Measurements from ENCODE around the gene SPEN.
A peak's percentile ranks its signal among the peaks of the same experiment; 100 is the strongest.

The SPEN gene

GRCh38 chr1:15937146-15937545 lies 89.6 kb downstream of the SPEN start:
- no peak overlapping the region for H3K4me3 ChIP-seq (ENCODE audit: low read depth, low read length)
- ChIA-PET CTCF (interaction anchor here (0.8 to 2.6 kb wide), 10 partner anchors 10 to 146 kb away, joined by 3 to 9 read pairs (median 4); no protein-coding TSS in a partner anchor), POLR2A (interaction anchor here (1.3 kb wide), 1 partner anchor 14 kb away, joined by 5 read pairs; no protein-coding TSS in a partner anchor)
- no peak for TF ChIP-seq CTCF (IDR thresholded peaks at IDR 0.05; ENCODE audit: insufficient read depth, low read length, missing control alignments)
- DNase-seq (ENCODE audit: low read depth, low spot score), result no peak

DNA sequence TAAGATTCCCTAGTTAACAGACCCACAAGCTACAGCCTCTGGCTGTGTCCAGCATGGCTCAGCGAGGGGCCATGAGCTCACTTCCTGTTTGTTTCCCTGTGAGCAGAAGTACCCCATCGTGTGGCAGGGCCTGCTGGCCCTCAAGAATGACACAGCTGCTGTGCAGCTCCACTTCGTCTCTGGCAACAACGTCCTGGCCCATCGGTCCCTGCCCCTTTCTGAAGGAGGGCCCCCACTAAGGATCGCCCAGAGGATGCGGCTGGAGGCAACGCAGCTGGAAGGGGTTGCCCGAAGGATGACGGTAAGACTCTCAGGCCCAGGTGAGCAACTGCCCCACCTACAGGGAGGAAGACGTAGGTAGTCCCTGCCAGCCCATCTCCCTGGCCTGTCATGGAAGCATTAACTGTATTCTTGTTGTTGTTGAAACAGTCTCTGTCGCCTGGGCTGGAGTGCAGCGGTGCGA lies 90.2 kb downstream of the SPEN start:
- ChIA-PET CTCF (interaction anchor here (0.8 to 2.6 kb wide), 9 partner anchors 10 to 147 kb away, joined by 3 to 9 read pairs (median 4); no protein-coding TSS in a partner anchor), POLR2A (interaction anchor here (1.0 to 1.3 kb wide), 2 partner anchors 12 to 13 kb away, joined by 4 to 5 read pairs; no protein-coding TSS in a partner anchor)
- DNase-seq (ENCODE audit: low read depth, low spot score), result no peak
- H3K4me3 ChIP-seq (ENCODE audit: low read depth, low read length), result no peak overlapping the region
- peak; percentile 5 for TF ChIP-seq CTCF (IDR thresholded peaks at IDR 0.05; ENCODE audit: insufficient read depth, low read length, missing control alignments)

GRCh38 chr1:15938628-15939161 lies 91.2 kb downstream of the SPEN start:
- TF ChIP-seq CTCF (IDR thresholded peaks at IDR 0.05; ENCODE audit: insufficient read depth, low read length, missing control alignments), result no peak
- POLR2A ChIA-PET, result interaction anchor here (1.0 kb wide), 1 partner anchor 11 kb away, joined by 4 read pairs; no protein-coding TSS in a partner anchor
- CTCF ChIA-PET, result interaction anchor here (1.8 to 2.6 kb wide), 4 partner anchors 11 to 148 kb away, joined by 6 to 9 read pairs (median 8); no protein-coding TSS in a partner anchor
- DNase-seq (ENCODE audit: low read depth, low spot score), result no peak
- H3K4me3 ChIP-seq (ENCODE audit: low read depth, low read length), result no peak overlapping the region

DNA sequence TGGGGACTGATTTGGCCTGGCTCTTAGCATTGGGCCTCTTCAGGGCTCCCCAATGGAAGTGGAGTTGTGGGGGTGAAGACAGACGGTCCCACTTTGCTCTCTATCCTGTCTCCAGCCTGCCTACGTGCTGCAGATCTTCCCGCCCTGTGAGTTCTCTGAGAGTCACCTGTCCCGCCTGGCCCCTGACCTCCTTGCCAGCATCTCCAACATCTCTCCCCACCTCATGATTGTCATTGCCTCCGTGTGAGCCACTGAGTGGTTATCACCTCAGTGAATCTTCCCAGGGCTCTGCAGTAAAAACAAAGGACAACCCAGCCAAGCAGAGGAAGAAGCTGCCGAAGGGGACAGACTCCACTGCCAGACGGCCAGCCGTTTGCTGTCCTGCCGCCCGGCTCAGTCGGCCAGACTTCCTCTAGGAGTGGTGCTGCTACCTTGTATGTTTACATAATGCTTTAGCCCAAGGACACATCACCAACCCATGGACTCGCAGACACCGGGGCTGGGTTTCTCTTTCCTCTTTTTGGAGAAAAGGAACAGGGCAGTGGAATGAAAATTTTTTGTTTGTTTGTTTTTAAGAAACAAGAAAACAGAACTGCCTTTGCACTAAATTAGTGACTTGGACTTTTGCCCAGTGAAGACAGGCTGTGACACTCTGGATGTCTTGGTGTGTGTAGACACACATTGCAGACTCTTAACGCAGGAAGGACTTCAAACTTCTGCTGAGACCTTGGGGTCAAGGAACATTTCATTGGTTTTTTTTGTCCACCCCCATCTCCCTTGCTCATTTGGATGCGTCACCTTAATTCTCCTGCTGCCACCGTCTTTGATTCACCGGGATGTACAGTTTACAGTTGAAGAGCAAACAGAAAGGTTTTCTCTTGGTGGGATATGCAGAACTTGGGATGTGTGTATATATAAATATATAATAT lies 91.9 kb downstream of the SPEN start:
- ChIA-PET POLR2A (no interaction called here), CTCF (interaction anchor here (1.8 kb wide), 2 partner anchors 10 to 124 kb away, joined by 6 to 9 read pairs; no protein-coding TSS in a partner anchor)
- no peak for DNase-seq (ENCODE audit: low read depth, low spot score)
- TF ChIP-seq CTCF (IDR thresholded peaks at IDR 0.05; ENCODE audit: insufficient read depth, low read length, missing control alignments), result no peak
- no peak overlapping the region for H3K4me3 ChIP-seq (ENCODE audit: low read depth, low read length)

GRCh38 chr1:15940110-15941043 lies 92.9 kb downstream of the SPEN start:
- DNase-seq (ENCODE audit: low read depth, low spot score), result no peak
- ChIA-PET CTCF (no interaction called here), POLR2A (no interaction called here)
- no peak for TF ChIP-seq CTCF (IDR thresholded peaks at IDR 0.05; ENCODE audit: insufficient read depth, low read length, missing control alignments)
- no peak overlapping the region for H3K4me3 ChIP-seq (ENCODE audit: low read depth, low read length)

Data from AG04449 (cell line).